GM12892 (cell line): ENCODE data around the gene TDRD12.

ENCODE experiments used
- POLR2A ChIP-seq: IDR thresholded peaks from 2 replicates; pipeline ENCODE4 v1.6.1; 2011; ENCODE audit warnings: low read depth, low read length, control low read depth
- POLR2AphosphoS5 ChIP-seq: IDR thresholded peaks from 2 replicates; pipeline ENCODE4 v1.6.1; 2011; ENCODE audit warnings: low read depth, low read length, control low read depth
- TAF1 ChIP-seq: IDR thresholded peaks from 2 replicates; pipeline ENCODE4 v1.6.1; 2011; ENCODE audit warnings: low read depth, mild to moderate bottlenecking, control low read depth, low read length, borderline replicate concordance

DNA sequence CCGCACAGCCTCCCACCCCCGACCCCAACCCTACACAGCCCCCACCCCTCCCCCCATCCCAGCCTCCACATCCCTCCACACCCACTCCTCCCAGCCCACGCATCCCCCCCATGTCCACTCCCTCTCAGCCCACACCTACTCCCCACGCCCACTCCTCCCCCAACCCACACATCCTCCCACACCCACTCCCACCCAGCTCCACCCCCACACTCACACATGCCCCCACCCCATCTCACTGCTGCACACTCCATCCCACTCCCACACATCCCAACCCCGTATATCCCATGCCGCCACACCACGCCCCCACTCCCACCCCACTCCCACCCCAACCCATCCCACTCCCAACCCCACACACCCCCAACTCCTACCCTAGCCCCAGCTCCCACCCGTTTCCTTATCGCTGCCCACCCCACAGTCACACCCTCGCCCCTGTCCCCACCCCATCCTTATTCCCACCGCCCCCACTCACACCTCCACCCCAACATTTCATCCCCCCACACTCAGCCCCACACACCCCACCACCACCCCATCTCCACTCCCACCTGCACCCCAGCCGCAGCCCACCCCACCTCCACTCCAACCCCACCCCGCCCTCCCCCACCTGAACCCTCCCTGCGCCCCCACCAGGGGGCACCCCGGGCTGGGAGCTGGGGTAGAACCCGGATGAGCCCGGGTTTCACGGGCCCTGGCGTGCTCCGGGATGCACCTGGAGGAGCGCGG is 809 bp downstream of the TDRD12 start:
- TF ChIP-seq POLR2A (no peak), POLR2AphosphoS5 (no peak), TAF1 (no peak)
